Ectodermal cell (in vitro differentiated cells): ENCODE results near the gene DRD2.

Experiments used
- H3K27ac ChIP-seq: 2 replicates; pipeline ENCODE4 v1.7.0; 2013; ENCODE audit warnings: mild to moderate bottlenecking, low read depth, low read length; ENCODE audit not compliant: insufficient read depth, poor library complexity, severe bottlenecking
- H3K27me3 ChIP-seq: 2 replicates; pipeline ENCODE4 v1.7.0; 2013; ENCODE audit warnings: mild to moderate bottlenecking, low read length; ENCODE audit not compliant: insufficient read depth, control insufficient read depth, poor library complexity, severe bottlenecking
- H3K36me3 ChIP-seq: one replicate; pipeline ENCODE4 v1.7.0; 2013; ENCODE audit warnings: low read length; ENCODE audit not compliant: control insufficient read depth, insufficient read depth
- H3K4me1 ChIP-seq: one replicate; pipeline ENCODE4 v1.7.0; 2013; ENCODE audit warnings: low read length; ENCODE audit not compliant: control insufficient read depth, insufficient read depth
- H3K4me3 ChIP-seq: 2 replicates; pipeline ENCODE4 v1.7.0; 2013; ENCODE audit warnings: low read depth, low read length, control low read depth; ENCODE audit not compliant: insufficient read depth
- H3K9me3 ChIP-seq: 2 replicates; pipeline ENCODE4 v1.7.0; 2013; ENCODE audit warnings: mild to moderate bottlenecking, low read length, moderate library complexity; ENCODE audit not compliant: control insufficient read depth
- WGBS, 2 experiments: methylation state at CpG; one replicate each; pipeline ENCODE4 v1.1.7; 2013; ENCODE audit warnings: missing lambda C conversion rate in 2 of 2; 5-methylcytosine and 5-hydroxymethylcytosine counted together

The DRD2 gene

GRCh38 chr11:113376156-113376555 lies 99.0 kb downstream of the DRD2 start:
- H3K27ac ChIP-seq, result no peak overlapping the region
- WGBS, 2 experiments, result 92 to 96% methylated on average over 3 of the region's 3 CpGs
- H3K9me3 ChIP-seq, result no peaks in the 10 kb centered on the region
- H3K27me3 ChIP-seq, result no peaks in the 10 kb centered on the region
- H3K4me3 ChIP-seq, result no peak overlapping the region
- peaks cover 9% of the 10 kb centered on the region for H3K4me1 ChIP-seq
- H3K36me3 ChIP-seq, result no peaks in the 10 kb centered on the region

GRCh38 chr11:113375402-113375801 lies 99.8 kb downstream of the DRD2 start:
- 91 to 94% methylated on average over 5 of the region's 5 CpGs for WGBS, 2 experiments
- no peaks in the 10 kb centered on the region for H3K36me3 ChIP-seq
- H3K4me3 ChIP-seq, result no peak overlapping the region
- H3K4me1 ChIP-seq, result peaks cover 9% of the 10 kb centered on the region
- H3K27me3 ChIP-seq, result no peaks in the 10 kb centered on the region
- H3K27ac ChIP-seq, result no peak overlapping the region
- H3K9me3 ChIP-seq, result no peaks in the 10 kb centered on the region

- Histone ChIP-seq H3K9me3 (no peaks in the 10 kb centered on the region), H3K36me3 (no peaks in the 10 kb centered on the region), H3K27me3 (no peaks in the 10 kb centered on the region), H3K4me1 (peaks cover 9% of the 10 kb centered on the region), H3K4me3 (no peak overlapping the region), H3K27ac (no peak overlapping the region)
- WGBS, 2 experiments, result 83 to 85% methylated on average over 10 of the region's 10 CpGs
Observed at GRCh38 chr11:113373981-113374560, 101.1 kb downstream of the DRD2 start.

GRCh38 chr11:113373306-113373705 lies 101.9 kb downstream of the DRD2 start:
- Histone ChIP-seq H3K27me3 (no peaks in the 10 kb centered on the region), H3K4me1 (peaks cover 9% of the 10 kb centered on the region), H3K4me3 (no peak overlapping the region), H3K27ac (no peak overlapping the region), H3K9me3 (no peaks in the 10 kb centered on the region), H3K36me3 (no peaks in the 10 kb centered on the region)
- WGBS, 2 experiments, result 91 to 95% methylated on average over 3 of the region's 3 CpGs

- no peaks in the 10 kb centered on the region for H3K27me3 ChIP-seq
- no peaks in the 10 kb centered on the region for H3K9me3 ChIP-seq
- no peak overlapping the region for H3K27ac ChIP-seq
- 86 to 100% methylated on average over 3 of the region's 4 CpGs for WGBS, 2 experiments
- H3K36me3 ChIP-seq, result no peaks in the 10 kb centered on the region
- no peak overlapping the region for H3K4me3 ChIP-seq
- no peaks in the 10 kb centered on the region for H3K4me1 ChIP-seq
Observed at GRCh38 chr11:113372309-113372708, 102.9 kb downstream of the DRD2 start.

GRCh38 chr11:113370634-113371033 lies 104.6 kb downstream of the DRD2 start:
- 90 to 95% methylated on average over 5 of the region's 5 CpGs for WGBS, 2 experiments
- H3K36me3 ChIP-seq, result no peaks in the 10 kb centered on the region
- H3K9me3 ChIP-seq, result no peaks in the 10 kb centered on the region
- H3K4me1 ChIP-seq, result no peaks in the 10 kb centered on the region
- no peaks in the 10 kb centered on the region for H3K27me3 ChIP-seq
- H3K27ac ChIP-seq, result no peak overlapping the region
- H3K4me3 ChIP-seq, result no peak overlapping the region

- WGBS, 2 experiments, result 92% methylated on average over 3 of the region's 3 CpGs; no CpG with 5 or more reads in 1 of the 2 experiments
- Histone ChIP-seq H3K9me3 (no peaks in the 10 kb centered on the region), H3K4me3 (no peak overlapping the region), H3K36me3 (no peaks in the 10 kb centered on the region), H3K27ac (no peak overlapping the region), H3K4me1 (no peaks in the 10 kb centered on the region), H3K27me3 (no peaks in the 10 kb centered on the region)
Observed at GRCh38 chr11:113369411-113369810, 105.8 kb downstream of the DRD2 start.

- Histone ChIP-seq H3K27me3 (no peaks in the 10 kb centered on the region), H3K4me3 (no peak overlapping the region), H3K36me3 (no peaks in the 10 kb centered on the region), H3K9me3 (no peaks in the 10 kb centered on the region), H3K27ac (no peak overlapping the region), H3K4me1 (no peaks in the 10 kb centered on the region)
- 89 to 95% methylated on average over 5 of the region's 5 CpGs for WGBS, 2 experiments
Observed at GRCh38 chr11:113365895-113366294, 109.3 kb downstream of the DRD2 start.

GRCh38 chr11:113363996-113364641 lies 111.1 kb downstream of the DRD2 start:
- H3K27me3 ChIP-seq, result no peaks in the 10 kb centered on the region
- no peak overlapping the region for H3K27ac ChIP-seq
- no peaks in the 10 kb centered on the region for H3K4me1 ChIP-seq
- 92 to 98% methylated on average over 7 of the region's 7 CpGs for WGBS, 2 experiments
- no peaks in the 10 kb centered on the region for H3K36me3 ChIP-seq
- H3K4me3 ChIP-seq, result no peak overlapping the region
- no peaks in the 10 kb centered on the region for H3K9me3 ChIP-seq

- Histone ChIP-seq H3K9me3 (no peaks in the 10 kb centered on the region), H3K36me3 (no peaks in the 10 kb centered on the region), H3K4me3 (no peak overlapping the region), H3K27me3 (no peaks in the 10 kb centered on the region), H3K4me1 (no peaks in the 10 kb centered on the region), H3K27ac (no peak overlapping the region)
- 93 to 94% methylated on average over 5 of the region's 5 CpGs for WGBS, 2 experiments
Observed at GRCh38 chr11:113363406-113363805, 111.8 kb downstream of the DRD2 start.
